Right cardiac atrium (tissue), 5 donors: ENCODE results near the gene PCDHGA10. TPM values are rescaled to one million over a fixed set of nuclear protein-coding genes. Genes with fewer than 3 reads are reported as not detected.
A peak's percentile ranks its signal among the peaks of the same experiment; 100 is the strongest.
"Not testable (repeated sequence)": the region's sequence is repeated elsewhere in the genome, so short reads cannot be mapped to it uniquely, and the experiment has no call there.

ENCODE experiments used
- ATAC-seq, 2 donors: fragments of 200-7000 bp; cut with Tn5 transposase; one replicate each; pipeline versions ENCODE4 v1.8.0 to v1.9.1; 2020; ENCODE audit warnings: moderate library complexity in 2 of 2, mild to moderate bottlenecking in 1 of 2
- DNase-seq, 3 donors: peaks; one replicate each; pipeline ENCODE4 v3.0.0-alpha.2; 2020
- H3K27ac ChIP-seq: one replicate; pipeline ENCODE4 v1.5.1; 2013; ENCODE audit warnings: mild to moderate bottlenecking, low read length, control low read depth, moderate library complexity
- H3K27me3 ChIP-seq: one replicate; pipeline ENCODE4 v1.6.1; 2013; ENCODE audit not compliant: control insufficient read depth, insufficient read depth
- H3K4me1 ChIP-seq: one replicate; pipeline ENCODE4 v1.6.1; 2013; ENCODE audit warnings: low read length; ENCODE audit not compliant: control insufficient read depth, insufficient read depth
- H3K4me3 ChIP-seq: one replicate; pipeline ENCODE4 v1.5.1; 2013; ENCODE audit warnings: low read length, control low read depth
- H3K9me3 ChIP-seq: one replicate; pipeline ENCODE4 v1.6.1; 2013; ENCODE audit warnings: low read length; ENCODE audit not compliant: control insufficient read depth
- WGBS: extraction: QIAGEN DNeasy Blood & Tissue Kit; methylation state at CpG from one replicate; pipeline ENCODE4 v1.1.7; 2013; 5-methylcytosine and 5-hydroxymethylcytosine counted together
- intact Hi-C, 4 donors: fragments of 100-400 bp; cut with DNase I; formaldehyde crosslinking; loops; one replicate each; pipeline versions ENCODE4 v1.11.0 to v1.14.0; 2022 to 2023
- polyA plus RNA-seq: library from polyadenylated mRNA; stranded (reverse); fragments of 200-250 nt; gene quantifications from one replicate; pipeline ENCODE4 v1.2.3, GENCODE V29; 2013
- total RNA-seq, 4 donors: library from RNA; stranded (reverse); fragmentation: NEBNext Ultra II Directional; extraction: Animal tissue kit (Norgen Biotek cat#: 25700); gene quantifications; one replicate each; pipeline ENCODE4 v1.2.1, GENCODE V29; 2021
- donor health status: healthy with polysubstance abuse.
- donor health status: DM: no; HTN: yes; CAD: no.
- donor health status: DM: no; HTN: no; CAD: no.
- donor health status: DM: no; HTN: yes; CAD: no; lungs with severe emphysema.
- donor health status: DM: yes; HTN: yes; CAD: no.

PCDHGA10 gene
- total and polyA plus RNA-seq, 5 donors, result 1.6 to 5.3 (median 4.0) TPM

DNA sequence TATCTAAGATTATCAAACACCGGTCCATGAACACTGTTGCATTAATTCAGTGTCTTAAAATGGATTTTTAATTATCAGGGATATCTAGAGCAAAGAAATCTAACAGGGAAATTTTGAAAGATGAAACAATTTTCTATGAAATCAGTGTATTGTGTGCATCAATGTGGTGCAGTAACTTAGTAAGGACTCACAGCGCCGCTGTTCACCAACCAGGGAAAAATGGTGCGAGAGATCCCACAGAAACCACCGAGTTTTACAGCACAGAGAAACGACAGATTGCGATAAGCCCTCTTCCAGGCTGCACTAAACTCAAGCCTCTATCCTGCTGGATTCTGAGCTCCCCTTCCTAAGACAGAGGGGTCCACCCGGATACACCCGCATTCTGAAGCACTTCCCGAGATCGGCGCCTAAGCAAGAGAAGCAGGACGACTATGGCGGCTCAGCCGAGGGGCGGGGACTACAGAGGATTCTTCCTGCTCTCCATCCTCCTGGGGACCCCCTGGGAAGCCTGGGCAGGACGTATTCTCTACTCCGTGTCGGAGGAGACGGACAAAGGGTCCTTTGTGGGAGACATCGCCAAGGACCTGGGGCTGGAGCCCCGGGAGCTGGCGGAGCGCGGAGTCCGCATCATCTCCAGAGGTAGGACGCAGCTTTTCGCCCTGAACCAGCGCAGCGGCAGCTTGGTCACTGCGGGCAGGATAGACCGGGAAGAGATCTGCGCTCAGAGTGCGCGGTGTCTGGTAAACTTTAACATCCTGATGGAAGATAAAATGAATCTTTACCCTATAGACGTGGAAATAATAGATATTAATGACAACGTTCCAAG is 30.1 kb upstream of the PCDHGA10 start, which contains the start of gene PCDHGA7:
Gene PCDHGA7 (plus strand): TSS at position 274 of the 826 bp plus-strand sequence. CDS start 158 bp downstream, at position 432.
- H3K4me3 ChIP-seq, result peak within 1 kb of the TSS; percentile 58
- peaks cover 4% of the 10 kb centered on the region for H3K9me3 ChIP-seq
- H3K4me1 ChIP-seq, result no peaks in the 10 kb centered on the region
- peak in 1 of 2 donors; percentile 32 for ATAC-seq
- intact Hi-C loops, result no loop called here
- no peaks in the 10 kb centered on the region for H3K27me3 ChIP-seq
- WGBS, result 13% methylated on average over 37 of the region's 37 CpGs
- H3K27ac ChIP-seq, result no peak within 1 kb of the TSS
- no peak for DNase-seq

DNA sequence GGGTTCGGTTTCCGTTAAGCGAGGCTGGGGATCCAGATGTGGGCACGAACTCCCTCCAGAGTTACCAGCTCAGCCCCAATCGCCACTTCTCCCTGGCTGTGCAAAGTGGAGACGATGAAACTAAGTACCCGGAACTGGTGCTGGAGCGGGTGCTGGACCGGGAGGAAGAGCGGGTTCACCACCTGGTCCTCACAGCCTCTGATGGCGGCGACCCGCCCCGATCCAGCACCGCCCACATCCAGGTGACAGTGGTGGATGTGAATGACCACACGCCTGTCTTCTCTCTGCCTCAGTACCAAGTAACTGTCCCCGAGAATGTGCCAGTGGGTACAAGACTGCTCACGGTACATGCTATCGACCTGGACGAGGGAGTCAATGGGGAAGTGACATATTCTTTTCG is 29.4 kb upstream of the PCDHGA10 start:
- Histone ChIP-seq H3K4me1 (no peaks in the 10 kb centered on the region), H3K27ac (no peak overlapping the region), H3K27me3 (no peaks in the 10 kb centered on the region), H3K9me3 (peaks cover 4% of the 10 kb centered on the region), H3K4me3 (peak overlapping the region; percentile 58)
- ATAC-seq, result no peak
- intact Hi-C loops, result no loop called here
- no peak for DNase-seq
- WGBS, result 33% methylated on average over 21 of the region's 21 CpGs

GRCh38 chr5:141384471-141385267 is 28.1 kb upstream of the PCDHGA10 start:
- Histone ChIP-seq H3K9me3 (peaks cover 4% of the 10 kb centered on the region), H3K27me3 (no peaks in the 10 kb centered on the region), H3K27ac (no peak overlapping the region), H3K4me3 (no peak overlapping the region), H3K4me1 (no peaks in the 10 kb centered on the region)
- intact Hi-C loops, result no loop called here
- no peak for DNase-seq
- 43% methylated on average over 43 of the region's 43 CpGs for whole genome bisulfite sequencing
- no peak for ATAC-seq

- H3K9me3 ChIP-seq, result not testable (repeated sequence)
These were observed 25.1 kb upstream of the PCDHGA10 start, which contains the start of gene PCDHGB4 for GRCh38 chr5:141387557-141388311. TSS of gene PCDHGB4 (plus strand) at chr5:141387698. CDS start at chr5:141387885, 187 bp downstream.

GRCh38 chr5:141388661-141389060 is 24.1 kb upstream of the PCDHGA10 start:
- ATAC-seq (no peak), DNase-seq (no peak)
- Histone ChIP-seq H3K27ac (no peak overlapping the region), H3K9me3 (peaks cover 9% of the 10 kb centered on the region), H3K4me1 (no peaks in the 10 kb centered on the region), H3K27me3 (no peaks in the 10 kb centered on the region), H3K4me3 (no peak overlapping the region)
- intact Hi-C loops, result no loop called here
- 42% methylated on average over 10 of the region's 10 CpGs for WGBS

More at GRCh38 chr5:141387557-141388311, 25.1 kb upstream of the PCDHGA10 start, which contains the start of gene PCDHGB4:
- H3K27me3 ChIP-seq, H3K4me1 ChIP-seq, H3K27ac ChIP-seq, intact Hi-C loops: not testable (repeated sequence)
- WGBS, result 9% methylated on average over 22 of the region's 40 CpGs
- ATAC-seq (peak; percentile 69 to 76), DNase-seq (peak in 2 of 3 donors; percentile 67 to 78)
- peak within 1 kb of the TSS; percentile 35 for H3K4me3 ChIP-seq

DNA sequence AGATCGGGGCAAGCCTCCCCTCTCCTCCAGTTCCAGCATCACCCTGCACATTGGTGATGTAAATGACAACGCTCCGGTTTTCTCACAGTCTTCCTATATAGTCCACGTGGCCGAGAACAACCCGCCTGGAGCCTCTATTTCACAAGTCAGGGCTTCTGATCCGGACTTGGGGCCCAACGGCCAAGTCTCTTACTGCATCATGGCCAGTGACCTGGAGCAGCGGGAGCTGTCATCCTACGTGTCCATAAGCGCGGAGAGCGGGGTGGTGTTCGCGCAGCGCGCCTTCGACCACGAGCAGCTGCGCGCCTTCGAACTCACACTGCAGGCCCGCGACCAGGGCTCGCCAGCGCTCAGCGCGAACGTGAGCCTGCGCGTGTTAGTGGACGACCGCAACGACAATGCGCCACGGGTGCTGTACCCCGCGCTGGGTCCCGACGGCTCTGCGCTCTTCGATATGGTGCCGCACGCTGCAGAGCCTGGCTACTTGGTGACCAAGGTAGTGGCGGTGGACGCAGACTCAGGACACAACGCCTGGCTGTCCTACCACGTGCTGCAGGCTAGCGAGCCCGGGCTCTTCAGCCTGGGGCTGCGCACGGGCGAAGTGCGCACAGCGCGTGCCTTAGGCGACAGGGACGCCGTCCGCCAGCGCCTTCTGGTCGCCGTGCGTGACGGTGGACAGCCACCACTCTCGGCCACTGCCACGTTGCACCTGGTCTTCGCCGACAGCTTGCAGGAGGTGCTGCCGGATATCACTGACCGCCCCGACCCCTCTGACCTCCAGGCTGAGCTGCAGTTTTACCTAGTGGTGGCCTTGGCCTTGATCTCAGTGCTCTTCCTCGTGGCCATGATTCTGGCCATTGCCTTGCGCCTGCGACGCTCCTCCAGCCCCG is 23.4 kb upstream of the PCDHGA10 start:
- 30% methylated on average over 77 of the region's 77 CpGs for WGBS
- ATAC-seq (no peak), DNase-seq (peak in 1 of 3 donors; percentile 35)
- peaks cover 9% of the 10 kb centered on the region for H3K9me3 ChIP-seq
- H3K27me3 ChIP-seq, result no peaks in the 10 kb centered on the region
- intact Hi-C loops, result no loop called here
- no peak overlapping the region for H3K27ac ChIP-seq
- H3K4me1 ChIP-seq, result no peaks in the 10 kb centered on the region
- H3K4me3 ChIP-seq, result no peak overlapping the region

DNA sequence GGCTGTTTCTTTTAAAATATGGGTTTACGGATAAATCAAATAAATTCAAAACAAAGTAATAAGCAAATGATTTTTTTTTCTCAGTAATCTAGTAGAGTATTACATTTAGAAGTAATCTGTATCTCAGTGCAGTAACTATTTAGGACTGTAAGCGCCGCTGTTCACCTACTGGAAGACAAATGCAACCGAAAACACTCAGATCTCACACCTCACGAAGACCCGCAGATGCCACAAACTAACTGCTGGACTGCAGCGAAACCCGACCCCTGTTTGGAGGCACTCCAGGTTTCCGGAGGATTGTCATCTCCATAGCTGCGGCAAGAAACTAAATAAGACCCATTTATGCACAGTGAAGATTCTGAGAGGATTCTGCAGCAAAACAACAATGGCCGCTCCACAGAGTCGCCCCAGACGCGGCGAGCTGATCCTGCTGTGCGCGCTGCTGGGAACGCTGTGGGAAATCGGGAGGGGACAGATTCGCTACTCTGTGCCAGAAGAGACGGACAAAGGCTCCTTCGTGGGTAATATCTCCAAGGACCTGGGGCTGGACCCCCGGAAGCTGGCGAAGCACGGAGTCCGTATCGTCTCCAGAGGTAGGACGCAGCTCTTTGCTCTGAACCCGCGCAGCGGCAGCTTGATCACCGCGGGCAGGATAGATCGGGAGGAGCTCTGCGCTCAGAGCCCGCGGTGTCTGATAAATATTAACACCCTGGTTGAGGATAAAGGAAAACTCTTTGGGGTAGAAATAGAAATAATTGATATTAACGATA is 20.2 kb upstream of the PCDHGA10 start, which contains the start of gene PCDHGA8:
Gene PCDHGA8 (plus strand): TSS at position 205 of the 770 bp plus-strand sequence. CDS start 181 bp downstream, at position 386.
- Histone ChIP-seq H3K4me3 (no peak within 1 kb of the TSS), H3K27ac (no peak within 1 kb of the TSS), H3K27me3 (no peaks in the 10 kb centered on the region), H3K9me3 (peaks cover 13% of the 10 kb centered on the region), H3K4me1 (no peaks in the 10 kb centered on the region)
- 26% methylated on average over 38 of the region's 38 CpGs for WGBS
- no peak for ATAC-seq
- intact Hi-C loops, result no loop called here
- no peak for DNase-seq

DNA sequence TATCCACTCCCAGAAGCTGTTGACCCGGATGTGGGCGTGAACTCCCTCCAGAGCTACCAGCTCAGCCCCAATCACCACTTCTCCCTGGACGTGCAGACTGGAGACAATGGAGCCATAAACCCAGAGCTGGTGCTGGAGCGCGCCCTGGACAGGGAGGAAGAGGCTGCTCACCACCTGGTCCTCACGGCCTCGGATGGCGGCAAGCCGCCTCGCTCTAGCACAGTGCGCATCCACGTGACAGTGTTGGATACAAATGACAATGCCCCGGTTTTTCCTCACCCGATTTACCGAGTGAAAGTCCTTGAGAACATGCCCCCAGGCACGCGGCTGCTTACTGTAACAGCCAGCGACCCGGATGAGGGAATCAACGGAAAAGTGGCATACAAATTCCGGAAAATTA is 19.5 kb upstream of the PCDHGA10 start:
- no peak overlapping the region for H3K27ac ChIP-seq
- intact Hi-C loops, result no loop called here
- 35% methylated on average over 21 of the region's 21 CpGs for WGBS
- no peak overlapping the region for H3K4me3 ChIP-seq
- peaks cover 13% of the 10 kb centered on the region for H3K9me3 ChIP-seq
- DNase-seq (no peak), ATAC-seq (no peak)
- H3K27me3 ChIP-seq, result no peaks in the 10 kb centered on the region
- no peaks in the 10 kb centered on the region for H3K4me1 ChIP-seq

DNA sequence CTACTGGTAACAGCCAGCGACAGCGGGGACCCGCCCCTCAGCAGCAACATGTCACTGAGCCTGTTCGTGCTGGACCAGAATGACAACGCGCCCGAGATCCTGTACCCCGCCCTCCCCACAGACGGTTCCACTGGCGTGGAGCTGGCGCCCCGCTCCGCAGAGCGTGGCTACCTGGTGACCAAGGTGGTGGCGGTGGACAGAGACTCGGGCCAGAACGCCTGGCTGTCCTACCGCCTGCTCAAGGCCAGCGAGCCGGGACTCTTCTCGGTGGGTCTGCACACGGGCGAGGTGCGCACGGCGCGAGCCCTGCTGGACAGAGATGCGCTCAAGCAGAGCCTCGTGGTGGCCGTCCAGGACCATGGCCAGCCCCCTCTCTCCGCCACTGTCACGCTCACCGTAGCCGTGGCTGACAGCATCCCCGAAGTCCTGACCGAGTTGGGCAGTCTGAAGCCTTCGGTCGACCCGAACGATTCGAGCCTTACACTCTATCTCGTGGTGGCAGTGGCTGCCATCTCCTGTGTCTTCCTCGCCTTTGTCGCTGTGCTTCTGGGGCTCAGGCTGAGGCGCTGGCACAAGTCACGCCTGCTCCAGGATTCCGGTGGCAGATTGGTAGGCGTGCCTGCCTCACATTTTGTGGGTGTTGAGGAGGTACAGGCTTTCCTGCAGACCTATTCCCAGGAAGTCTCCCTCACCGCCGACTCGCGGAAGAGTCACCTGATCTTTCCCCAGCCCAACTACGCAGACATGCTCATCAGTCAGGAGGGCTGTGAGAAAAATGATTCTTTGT is 18.2 kb upstream of the PCDHGA10 start:
- H3K9me3 ChIP-seq, result peaks cover 14% of the 10 kb centered on the region
- H3K4me3 ChIP-seq, intact Hi-C loops, DNase-seq, H3K27me3 ChIP-seq, H3K27ac ChIP-seq, ATAC-seq, H3K4me1 ChIP-seq: not testable (repeated sequence)
- WGBS, result 31% methylated on average over 43 of the region's 53 CpGs
